Measurements from ENCODE around the gene UBXN1. TPM values are rescaled to one million over a fixed set of nuclear protein-coding genes. Genes with fewer than 3 reads are reported as not detected.
A peak's percentile ranks its signal among the peaks of the same experiment; 100 is the strongest.

The UBXN1 gene
- total and polyA plus RNA-seq, 10 of the 15 experiments (the other 5 are each of a cell fraction or from before 2014, with no cell fraction given): 7.0 to 173 (median 106) TPM

DNA sequence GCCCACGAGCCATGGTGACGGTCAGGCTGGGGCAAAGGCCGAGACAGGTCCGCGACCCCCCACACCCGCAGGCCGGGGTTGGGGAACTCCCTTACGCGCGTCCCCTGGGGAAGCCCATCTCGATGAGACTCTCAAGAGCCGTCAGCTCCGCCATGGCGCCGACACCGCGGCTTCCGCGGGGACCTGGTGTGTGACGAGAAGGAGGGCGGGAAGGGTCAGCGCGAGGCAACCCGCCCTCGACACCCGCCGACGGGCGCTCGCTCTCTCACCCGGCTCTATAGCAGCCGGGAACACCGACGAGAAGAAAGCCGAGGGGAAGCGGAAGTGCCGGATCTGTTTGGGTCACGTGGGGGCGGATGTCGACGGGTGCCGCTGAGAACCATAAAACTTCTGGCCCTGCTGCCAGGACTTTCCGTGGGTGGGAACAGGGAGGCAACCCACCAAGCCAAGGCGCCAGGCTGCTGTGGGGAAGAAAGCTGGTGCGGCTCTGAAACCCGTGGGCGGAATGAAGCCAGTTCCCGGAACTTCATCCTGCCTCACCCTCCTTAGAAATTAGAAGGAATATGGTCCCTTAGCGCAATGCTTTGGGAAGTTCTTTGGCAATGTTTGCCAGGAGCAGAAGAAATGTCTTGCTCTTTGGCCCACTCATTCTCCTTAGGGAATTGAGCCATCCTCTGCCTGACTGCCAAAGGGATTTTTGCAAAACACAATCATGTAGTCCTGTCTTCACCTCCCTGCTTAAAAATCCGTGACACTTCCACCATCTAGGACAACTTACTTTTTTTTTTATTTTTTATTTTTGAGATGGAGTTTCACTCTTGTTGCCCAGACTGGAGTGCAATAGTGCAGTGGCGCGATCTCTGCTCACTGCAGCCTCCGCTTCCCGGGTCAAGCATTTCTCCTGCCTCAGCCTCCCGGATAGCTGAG, at the start of gene UBXN1 (continued):
- TF ChIP-seq, protein P1, sequence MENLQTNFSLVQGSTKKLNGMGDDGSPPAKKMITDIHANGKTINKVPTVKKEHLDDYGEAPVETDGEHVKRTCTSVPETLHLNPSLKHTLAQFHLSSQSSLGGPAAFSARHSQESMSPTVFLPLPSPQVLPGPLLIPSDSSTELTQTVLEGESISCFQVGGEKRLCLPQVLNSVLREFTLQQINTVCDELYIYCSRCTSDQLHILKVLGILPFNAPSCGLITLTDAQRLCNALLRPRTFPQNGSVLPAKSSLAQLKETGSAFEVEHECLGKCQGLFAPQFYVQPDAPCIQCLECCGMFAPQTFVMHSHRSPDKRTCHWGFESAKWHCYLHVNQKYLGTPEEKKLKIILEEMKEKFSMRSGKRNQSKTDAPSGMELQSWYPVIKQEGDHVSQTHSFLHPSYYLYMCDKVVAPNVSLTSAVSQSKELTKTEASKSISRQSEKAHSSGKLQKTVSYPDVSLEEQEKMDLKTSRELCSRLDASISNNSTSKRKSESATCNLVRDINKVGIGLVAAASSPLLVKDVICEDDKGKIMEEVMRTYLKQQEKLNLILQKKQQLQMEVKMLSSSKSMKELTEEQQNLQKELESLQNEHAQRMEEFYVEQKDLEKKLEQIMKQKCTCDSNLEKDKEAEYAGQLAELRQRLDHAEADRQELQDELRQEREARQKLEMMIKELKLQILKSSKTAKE (IDR thresholded peaks at IDR 0.05; ENCODE audit: low read depth, poor library complexity, severe bottlenecking): peak; percentile 40
- TF ChIP-seq LARP7 (IDR thresholded peaks at IDR 0.05) (peak; percentile 81), CREM (IDR thresholded peaks at IDR 0.05; ENCODE audit: low read depth) (peak; percentile 75; the same call in 1 of the 2 replicates), MEF2A (IDR thresholded peaks at IDR 0.05; ENCODE audit: insufficient read depth, low read depth, low read length) (0 out of 2 replicates have a peak, but pooled peaks have one; percentile 45), CEBPB (IDR thresholded peaks at IDR 0.05; ENCODE audit: borderline replicate concordance in 1 of 2, low read depth in 2 of 2, low read length in 2 of 2) (no peak), RELA (IDR thresholded peaks at IDR 0.05; ENCODE audit: borderline replicate concordance, partially characterized antibody) (peak; percentile 71), NFIC (IDR thresholded peaks at IDR 0.05; ENCODE audit: low read depth, low read length) (0 out of 2 replicates have a peak, but pooled peaks have one; percentile 25), GATAD2B (conservative IDR thresholded peaks at IDR 0.05; ENCODE audit: low read depth) (peak; percentile 64; the same call in 1 of the 2 replicates), RBBP5 (conservative IDR thresholded peaks at IDR 0.05) (0 out of 2 replicates have a peak, but pooled peaks have one; percentile 69), POLR2A (IDR thresholded peaks at IDR 0.05; ENCODE audit: low read depth, low read length) (peak; percentile 94), POU2F2 (IDR thresholded peaks at IDR 0.05; ENCODE audit: borderline replicate concordance, low read depth, low read length) (peak; percentile 75), TARDBP (IDR thresholded peaks at IDR 0.05; ENCODE audit: borderline replicate concordance) (no peak), BHLHE40 (IDR thresholded peaks at IDR 0.05; ENCODE audit: borderline replicate concordance in 1 of 2, low read depth in 2 of 2, low read length in 1 of 2) (peak; percentile 53 to 78; a peak in 3 of 4 replicates), YY1 (IDR thresholded peaks at IDR 0.05; ENCODE audit: low read depth, low read length) (peak; percentile 85; the same call in 1 of the 2 replicates), POLR2AphosphoS2 (IDR thresholded peaks at IDR 0.05; ENCODE audit: low read depth, low read length) (0 out of 2 replicates have a peak, but pooled peaks have one; percentile 43), JUND (IDR thresholded peaks at IDR 0.05; ENCODE audit: low read depth, low read length) (no peak)
- TF ChIP-seq, protein P2, sequence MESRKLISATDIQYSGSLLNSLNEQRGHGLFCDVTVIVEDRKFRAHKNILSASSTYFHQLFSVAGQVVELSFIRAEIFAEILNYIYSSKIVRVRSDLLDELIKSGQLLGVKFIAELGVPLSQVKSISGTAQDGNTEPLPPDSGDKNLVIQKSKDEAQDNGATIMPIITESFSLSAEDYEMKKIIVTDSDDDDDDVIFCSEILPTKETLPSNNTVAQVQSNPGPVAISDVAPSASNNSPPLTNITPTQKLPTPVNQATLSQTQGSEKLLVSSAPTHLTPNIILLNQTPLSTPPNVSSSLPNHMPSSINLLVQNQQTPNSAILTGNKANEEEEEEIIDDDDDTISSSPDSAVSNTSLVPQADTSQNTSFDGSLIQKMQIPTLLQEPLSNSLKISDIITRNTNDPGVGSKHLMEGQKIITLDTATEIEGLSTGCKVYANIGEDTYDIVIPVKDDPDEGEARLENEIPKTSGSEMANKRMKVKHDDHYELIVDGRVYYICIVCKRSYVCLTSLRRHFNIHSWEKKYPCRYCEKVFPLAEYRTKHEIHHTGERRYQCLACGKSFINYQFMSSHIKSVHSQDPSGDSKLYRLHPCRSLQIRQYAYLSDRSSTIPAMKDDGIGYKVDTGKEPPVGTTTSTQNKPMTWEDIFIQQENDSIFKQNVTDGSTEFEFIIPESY (IDR thresholded peaks at IDR 0.05): peak; percentile 81; the same call in 1 of the 2 replicates
- TF ChIP-seq, protein P3, sequence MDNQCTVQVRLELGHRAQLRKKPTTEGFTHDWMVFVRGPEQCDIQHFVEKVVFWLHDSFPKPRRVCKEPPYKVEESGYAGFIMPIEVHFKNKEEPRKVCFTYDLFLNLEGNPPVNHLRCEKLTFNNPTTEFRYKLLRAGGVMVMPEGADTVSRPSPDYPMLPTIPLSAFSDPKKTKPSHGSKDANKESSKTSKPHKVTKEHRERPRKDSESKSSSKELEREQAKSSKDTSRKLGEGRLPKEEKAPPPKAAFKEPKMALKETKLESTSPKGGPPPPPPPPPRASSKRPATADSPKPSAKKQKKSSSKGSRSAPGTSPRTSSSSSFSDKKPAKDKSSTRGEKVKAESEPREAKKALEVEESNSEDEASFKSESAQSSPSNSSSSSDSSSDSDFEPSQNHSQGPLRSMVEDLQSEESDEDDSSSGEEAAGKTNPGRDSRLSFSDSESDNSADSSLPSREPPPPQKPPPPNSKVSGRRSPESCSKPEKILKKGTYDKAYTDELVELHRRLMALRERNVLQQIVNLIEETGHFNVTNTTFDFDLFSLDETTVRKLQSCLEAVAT (IDR thresholded peaks at IDR 0.05): peak; percentile 99
- TF ChIP-seq, protein P4, sequence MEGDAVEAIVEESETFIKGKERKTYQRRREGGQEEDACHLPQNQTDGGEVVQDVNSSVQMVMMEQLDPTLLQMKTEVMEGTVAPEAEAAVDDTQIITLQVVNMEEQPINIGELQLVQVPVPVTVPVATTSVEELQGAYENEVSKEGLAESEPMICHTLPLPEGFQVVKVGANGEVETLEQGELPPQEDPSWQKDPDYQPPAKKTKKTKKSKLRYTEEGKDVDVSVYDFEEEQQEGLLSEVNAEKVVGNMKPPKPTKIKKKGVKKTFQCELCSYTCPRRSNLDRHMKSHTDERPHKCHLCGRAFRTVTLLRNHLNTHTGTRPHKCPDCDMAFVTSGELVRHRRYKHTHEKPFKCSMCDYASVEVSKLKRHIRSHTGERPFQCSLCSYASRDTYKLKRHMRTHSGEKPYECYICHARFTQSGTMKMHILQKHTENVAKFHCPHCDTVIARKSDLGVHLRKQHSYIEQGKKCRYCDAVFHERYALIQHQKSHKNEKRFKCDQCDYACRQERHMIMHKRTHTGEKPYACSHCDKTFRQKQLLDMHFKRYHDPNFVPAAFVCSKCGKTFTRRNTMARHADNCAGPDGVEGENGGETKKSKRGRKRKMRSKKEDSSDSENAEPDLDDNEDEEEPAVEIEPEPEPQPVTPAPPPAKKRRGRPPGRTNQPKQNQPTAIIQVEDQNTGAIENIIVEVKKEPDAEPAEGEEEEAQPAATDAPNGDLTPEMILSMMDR (IDR thresholded peaks at IDR 0.05 in 2 of 3, conservative IDR thresholded peaks at IDR 0.05 in 1 of 3; ENCODE audit: control insufficient read depth in 2 of 3, extremely low read depth in 1 of 3, insufficient read depth in 1 of 3, low read depth in 3 of 3, low read length in 3 of 3): no peak
